Measurements from ENCODE around the gene SMARCAL1.

Gene SMARCAL1

DNA sequence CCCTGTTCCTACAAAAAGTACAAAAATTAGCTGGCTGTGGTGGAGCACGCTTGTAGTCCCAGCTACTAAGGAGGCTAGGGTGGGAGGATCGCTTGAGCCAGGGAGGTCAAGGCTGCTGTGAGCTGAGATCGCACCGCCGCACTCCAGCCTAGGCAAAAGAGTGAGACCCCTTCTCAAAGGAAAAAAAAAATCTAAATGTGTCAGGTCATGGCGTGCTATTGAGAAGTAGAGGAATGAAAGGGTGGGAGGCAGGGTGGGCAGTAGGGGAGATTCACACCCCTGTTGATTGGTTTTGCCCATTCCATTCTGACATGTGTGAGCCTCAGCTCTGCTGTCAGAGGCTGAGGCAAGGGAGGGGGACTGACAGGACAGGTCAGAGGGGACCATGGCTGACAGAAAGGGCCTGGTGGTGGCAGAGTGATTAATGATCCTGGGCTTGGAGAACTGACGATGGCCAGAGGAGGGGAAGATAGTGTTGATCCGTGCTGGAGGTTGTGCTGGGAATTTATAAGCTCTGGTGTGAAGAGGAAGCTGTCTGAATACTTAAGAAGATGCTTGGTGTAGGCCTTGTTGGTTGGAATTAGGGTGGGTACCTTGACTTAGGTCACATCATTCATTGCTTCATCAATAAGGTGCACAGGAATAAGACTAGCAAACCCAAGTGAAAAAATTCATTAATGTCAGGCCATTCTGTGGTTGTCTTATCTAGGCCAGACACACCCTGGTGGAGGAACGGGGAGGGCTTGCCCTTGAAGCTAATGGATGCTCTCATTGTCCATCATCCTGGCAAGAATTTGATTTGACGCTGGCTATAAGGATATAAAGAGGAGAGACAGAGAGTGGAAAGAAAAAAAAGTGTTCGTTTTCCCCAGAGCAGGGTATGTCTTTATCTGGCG is 19.1 kb upstream of the SMARCAL1 start:
- DNase-seq (ENCODE audit: low spot score): no peak

GRCh38 chr2:216394881-216395280 is 17.4 kb upstream of the SMARCAL1 start:
- no peak for DNase-seq (ENCODE audit: low spot score)

GRCh38 chr2:216399621-216400020 is 12.7 kb upstream of the SMARCAL1 start:
- no peak for DNase-seq (ENCODE audit: low spot score)

GRCh38 chr2:216402751-216403150 is 9.5 kb upstream of the SMARCAL1 start:
- DNase-seq (ENCODE audit: low spot score): no peak

DNA sequence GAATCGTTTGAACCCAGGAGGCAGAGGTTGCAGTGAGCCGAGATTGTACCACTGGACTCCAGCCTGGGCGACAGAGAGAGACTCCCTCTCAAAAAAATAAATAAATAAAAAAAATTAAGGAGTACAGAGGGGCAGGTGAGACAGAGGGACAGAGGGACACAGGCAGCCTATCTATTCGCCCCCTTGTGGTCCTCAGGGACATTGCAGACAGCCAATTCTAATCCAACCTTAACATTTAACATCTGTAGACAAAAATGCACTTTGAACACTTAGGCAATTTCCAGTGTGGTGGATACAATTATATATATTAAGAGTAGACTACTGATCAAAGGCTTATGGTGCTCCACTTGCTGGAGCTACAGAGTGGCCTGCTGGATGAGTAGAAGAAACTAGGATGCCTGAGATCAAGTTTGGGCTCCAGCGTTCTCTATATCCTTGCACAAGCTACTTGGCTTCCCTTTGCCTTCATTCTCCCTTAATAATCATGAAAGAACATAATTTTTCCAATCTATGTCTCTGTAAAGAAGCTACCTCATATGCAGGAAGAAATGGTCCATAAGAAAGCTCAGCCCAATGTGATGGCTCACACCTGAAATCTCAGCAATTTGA is 8.2 kb upstream of the SMARCAL1 start:
- no peak for DNase-seq (ENCODE audit: low spot score)

GRCh38 chr2:216405588-216405987 is 6.7 kb upstream of the SMARCAL1 start:
- DNase-seq (ENCODE audit: low spot score): no peak

- peak; percentile 76 for DNase-seq (ENCODE audit: low spot score)
Measured at GRCh38 chr2:216406826-216407225, 5.5 kb upstream of the SMARCAL1 start.

- no peak for DNase-seq (ENCODE audit: low spot score)
Measured at GRCh38 chr2:216408426-216409290, 3.6 kb upstream of the SMARCAL1 start.

DNA sequence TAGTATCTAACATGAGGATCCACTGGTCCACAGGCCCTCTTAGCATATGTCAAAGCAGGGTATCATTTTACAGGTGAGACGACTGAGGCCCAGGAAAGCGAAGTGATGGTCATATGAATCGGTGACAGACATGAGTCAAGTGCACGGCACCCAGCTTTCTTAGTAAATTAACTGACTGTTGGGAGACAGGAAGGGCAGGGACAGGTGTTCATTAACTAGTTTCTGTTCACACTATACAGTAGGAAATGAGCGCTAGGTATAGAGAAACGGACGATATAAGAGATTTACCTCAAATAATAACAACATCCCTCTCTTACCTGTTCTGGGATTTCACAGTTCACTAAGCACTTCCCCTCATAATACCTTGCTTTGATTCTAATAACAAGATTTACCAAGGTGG is 1.7 kb upstream of the SMARCAL1 start:
- no peak for DNase-seq (ENCODE audit: low spot score)

- DNase-seq (ENCODE audit: low spot score): no peak
Measured at GRCh38 chr2:216413882-216414281, 1.6 kb downstream of the SMARCAL1 start.

DNA sequence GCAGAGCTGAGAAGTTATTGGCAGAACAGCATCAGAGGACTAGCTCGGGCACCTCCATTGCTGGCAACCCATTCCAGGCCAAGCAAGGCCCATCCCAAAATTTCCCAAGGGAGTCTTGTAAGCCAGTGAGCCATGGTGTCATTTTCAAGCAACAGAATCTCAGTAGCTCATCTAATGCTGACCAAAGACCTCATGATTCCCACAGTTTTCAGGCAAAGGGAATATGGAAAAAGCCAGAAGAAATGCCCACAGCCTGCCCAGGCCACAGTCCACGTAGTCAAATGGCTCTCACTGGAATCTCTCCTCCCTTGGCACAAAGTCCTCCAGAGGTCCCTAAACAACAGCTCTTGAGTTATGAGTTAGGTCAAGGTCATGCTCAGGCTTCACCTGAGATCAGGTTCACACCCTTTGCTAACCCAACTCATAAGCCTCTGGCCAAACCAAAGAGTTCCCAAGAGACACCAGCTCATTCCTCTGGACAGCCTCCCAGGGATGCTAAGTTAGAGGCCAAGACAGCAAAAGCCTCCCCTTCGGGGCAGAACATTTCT is 2.6 kb downstream of the SMARCAL1 start:
- no peak for DNase-seq (ENCODE audit: low spot score)

DNA sequence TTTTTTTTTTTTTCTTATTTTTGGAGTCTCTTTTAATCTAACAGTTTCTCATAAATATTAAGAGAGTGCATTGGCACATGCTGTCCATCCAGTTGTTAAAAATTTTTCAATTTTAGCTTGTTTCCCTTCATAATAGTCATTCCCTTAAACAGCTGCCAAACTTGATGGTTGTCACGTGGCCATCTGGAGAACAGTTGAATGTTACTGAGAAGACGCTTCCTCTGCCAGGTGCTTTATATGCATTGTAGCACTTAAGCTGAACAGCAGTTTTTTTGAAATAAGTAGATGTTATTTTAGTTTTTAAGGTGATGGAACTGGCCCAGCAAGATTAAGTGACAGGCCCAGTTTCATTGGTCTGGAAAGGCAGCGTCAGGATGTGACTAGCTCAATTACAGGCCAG is 3.3 kb downstream of the SMARCAL1 start:
- DNase-seq (ENCODE audit: low spot score): no peak

DNA sequence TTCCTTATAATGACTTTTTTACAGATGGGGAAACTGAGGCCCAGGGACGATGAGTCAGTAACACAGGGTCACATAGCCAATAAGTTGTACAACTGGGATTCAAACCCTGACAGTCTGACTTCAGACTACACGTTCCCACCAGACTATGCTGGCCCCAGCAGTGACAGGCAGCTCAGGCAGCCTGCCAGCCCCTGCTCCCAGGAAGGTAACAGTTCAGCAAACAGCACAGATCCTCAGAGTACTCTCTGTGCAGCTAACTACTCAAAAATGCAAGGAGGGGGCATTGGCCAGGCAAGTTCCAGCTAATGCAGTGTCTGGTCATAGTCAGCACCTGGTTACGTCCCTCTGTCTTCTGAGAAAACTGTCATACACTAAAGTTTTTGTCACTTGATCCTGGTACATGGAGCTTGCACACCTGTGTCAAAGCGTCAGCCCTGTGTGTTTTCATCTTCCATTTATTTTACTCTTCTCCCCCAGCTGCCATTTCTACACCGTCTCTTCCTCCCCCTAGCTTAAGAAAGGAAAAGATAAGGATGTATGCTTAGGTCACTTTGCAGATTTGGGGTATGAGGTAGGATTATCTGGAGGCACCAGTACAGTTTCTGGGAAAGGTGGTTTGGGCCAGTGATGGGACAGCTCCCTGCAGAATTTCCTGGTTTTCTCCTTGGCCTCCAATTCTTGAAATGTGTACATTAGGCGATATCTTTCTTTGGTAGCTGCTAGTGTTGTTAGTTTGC is 4.5 kb downstream of the SMARCAL1 start:
- no peak for DNase-seq (ENCODE audit: low spot score)

DNA sequence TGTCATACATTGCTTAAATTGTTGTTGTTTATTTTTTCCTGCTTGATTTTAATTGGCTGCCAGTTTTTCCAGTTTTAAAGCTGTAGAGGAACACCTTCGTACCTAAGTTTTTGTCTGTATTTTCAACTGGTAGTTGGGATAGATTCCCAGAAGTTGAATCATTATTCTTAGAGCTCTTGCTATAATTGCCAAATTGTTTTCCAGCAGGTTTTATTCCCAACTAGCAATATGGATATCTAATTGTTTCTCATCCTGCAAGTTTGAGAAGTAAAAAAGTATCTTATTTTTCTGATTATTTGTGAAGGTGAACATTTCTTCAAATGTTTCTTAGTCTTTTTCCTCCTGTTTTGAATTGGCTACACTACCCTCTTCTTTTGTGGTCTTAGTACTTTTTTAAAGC is 6.7 kb downstream of the SMARCAL1 start:
- no peak for DNase-seq (ENCODE audit: low spot score)

- DNase-seq (ENCODE audit: low spot score): no peak
Measured at GRCh38 chr2:216420367-216421101, 8.2 kb downstream of the SMARCAL1 start.

DNA sequence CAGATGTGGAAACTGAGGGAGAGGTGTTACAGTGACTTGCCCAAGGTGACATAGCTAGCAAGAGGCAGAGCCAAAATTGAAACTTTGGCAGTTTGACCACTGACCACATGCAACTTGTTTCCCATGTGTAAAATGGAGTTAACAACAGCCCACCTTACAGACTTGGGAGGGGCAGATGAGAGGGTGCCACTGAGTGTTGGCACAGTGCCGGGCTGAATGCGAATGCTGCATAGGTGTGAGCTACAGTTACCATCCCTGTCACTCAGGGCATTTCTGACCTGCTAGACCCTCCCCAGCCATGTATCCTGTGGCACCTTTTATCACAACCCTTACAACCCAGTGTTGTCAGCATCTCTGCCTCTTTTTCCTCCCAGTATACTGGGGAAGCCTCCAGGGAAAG is 10.8 kb downstream of the SMARCAL1 start:
- DNase-seq (ENCODE audit: low spot score): no peak

- DNase-seq (ENCODE audit: low spot score): no peak
Measured at GRCh38 chr2:216424274-216424673, 12.0 kb downstream of the SMARCAL1 start.

GRCh38 chr2:216425008-216425787 is 12.9 kb downstream of the SMARCAL1 start:
- DNase-seq (ENCODE audit: low spot score): no peak

DNA sequence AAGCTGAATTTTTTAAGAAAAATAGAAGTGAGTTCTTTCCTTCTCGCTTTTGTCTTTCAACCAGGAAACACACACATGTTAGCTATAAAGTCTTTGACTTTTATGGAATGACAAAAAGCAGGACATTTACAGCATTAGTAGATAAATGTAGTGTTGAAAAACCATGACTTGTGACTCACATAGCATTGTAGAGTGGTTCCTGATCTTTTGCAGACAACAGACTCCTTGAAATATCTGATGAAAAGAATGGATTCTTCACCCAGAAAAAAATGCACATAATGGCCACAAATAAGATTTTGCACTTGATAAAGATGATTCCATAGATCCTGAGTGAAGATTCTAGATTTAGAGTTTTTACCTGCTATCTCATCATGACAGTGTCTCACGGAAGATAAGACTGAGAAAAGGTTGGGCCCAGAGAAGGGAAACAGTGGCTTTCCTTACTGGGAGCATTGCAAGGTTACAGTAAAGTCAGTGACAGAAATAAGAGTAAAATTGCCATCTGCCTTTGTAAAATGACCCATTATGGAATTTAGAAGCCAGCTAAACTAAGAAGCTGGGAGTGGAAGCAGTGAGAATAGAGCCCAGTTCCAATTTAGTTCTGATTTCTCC is 14.0 kb downstream of the SMARCAL1 start:
- no peak for DNase-seq (ENCODE audit: low spot score)

- no peak for DNase-seq (ENCODE audit: low spot score)
Measured at GRCh38 chr2:216426938-216427337, 14.7 kb downstream of the SMARCAL1 start.

Data from putamen (tissue), 1 donor.